ENCODE measurements around the gene TOMM6.
A peak's percentile ranks its signal among the peaks of the same experiment; 100 is the strongest.

The TOMM6 gene

GRCh38 chr6:41787219-41787917 lies at the start of gene TOMM6:
TSS of gene TOMM6 (plus strand) at chr6:41787694. CDS start at chr6:41787698, 4 bp downstream.
- DNase-seq (ENCODE audit: low spot score) = peak; percentile 95

GRCh38 chr6:41739041-41739440 lies 48.5 kb upstream of the TOMM6 start:
- no peak for DNase-seq (ENCODE audit: low spot score)

DNA sequence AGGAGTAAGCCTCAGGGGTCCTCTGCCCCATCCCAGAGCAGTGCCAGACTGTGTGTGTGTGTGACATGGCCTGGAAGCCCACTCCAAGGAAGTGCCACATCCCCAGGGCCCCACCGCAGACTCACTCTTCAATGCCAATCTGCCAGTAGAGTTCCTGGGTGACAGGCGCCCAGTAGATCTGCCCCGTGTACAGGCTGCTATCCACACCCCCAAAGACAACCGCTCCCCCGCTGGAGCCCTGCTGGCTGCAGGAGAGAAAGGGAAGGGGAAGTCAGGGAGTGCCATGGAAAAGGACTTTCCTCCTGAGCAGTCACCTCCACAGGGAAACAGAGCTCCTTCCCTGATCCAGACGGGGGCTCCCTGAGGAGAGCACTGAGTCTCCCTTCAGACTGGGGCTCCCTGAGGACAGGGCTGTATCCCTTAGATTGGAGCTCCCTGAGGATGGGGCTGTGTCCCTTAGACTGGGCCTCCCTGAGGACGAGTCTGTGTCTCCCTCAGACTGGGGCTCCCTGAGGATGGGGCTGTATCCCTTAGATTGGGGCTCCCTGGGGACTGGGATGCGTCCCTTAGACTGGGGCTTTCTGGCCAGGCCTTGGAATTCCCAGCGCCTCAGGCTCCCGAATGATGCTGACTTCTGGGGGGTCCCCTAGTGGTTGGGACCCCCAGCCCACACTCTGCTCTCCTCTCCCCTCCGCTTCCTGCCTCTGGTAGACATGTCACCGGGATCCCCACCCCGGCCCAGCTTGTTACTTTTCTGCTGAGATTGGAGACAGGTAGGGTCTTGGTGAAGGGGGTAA lies 46.9 kb upstream of the TOMM6 start:
- no peak for DNase-seq (ENCODE audit: low spot score)

- DNase-seq (ENCODE audit: low spot score) = no peak
Observed at GRCh38 chr6:41741625-41742490, 45.6 kb upstream of the TOMM6 start.

DNA sequence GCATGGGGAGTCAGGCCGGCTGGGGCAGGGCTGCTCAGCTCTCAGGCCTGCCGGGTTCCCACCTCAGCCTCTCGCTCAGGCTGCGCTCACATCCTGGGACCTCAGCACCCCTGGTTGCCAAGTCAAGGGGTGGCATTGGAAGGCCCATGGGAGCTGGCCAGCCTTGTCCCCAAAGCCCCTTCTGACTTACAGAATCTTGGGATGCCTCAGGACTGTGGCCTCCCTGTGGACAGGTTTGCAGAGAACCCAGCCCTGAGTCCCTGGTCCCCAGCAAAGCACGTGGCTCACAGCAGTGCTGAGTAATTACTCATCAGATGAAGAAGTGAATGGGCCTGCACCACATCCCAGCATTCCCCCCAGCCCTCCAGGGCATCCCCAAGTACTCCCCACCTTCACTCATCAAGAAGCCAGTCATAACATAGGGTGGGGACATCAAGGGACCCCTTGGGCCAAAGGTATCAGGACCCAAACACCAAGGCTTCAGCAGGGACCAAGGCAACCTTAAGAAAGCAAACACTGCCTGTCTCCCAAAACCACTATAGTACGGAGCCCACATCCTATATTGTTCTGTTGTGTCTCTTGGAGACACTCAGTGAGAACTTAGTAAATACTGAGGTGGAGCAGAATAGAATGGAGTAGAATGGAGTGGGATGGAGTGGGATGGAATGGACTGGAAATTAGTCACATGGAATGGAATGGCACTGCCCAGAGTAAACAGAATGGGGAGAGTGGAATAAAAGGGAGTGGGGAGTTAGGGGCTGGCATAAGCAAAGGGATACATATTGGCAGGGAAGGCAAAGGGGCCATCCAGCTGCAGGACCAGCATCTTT lies 43.9 kb upstream of the TOMM6 start:
- no peak for DNase-seq (ENCODE audit: low spot score)

GRCh38 chr6:41744236-41744787 lies 43.2 kb upstream of the TOMM6 start:
- no peak for DNase-seq (ENCODE audit: low spot score)

- no peak for DNase-seq (ENCODE audit: low spot score)
Observed at GRCh38 chr6:41746107-41746506, 41.4 kb upstream of the TOMM6 start.

- DNase-seq (ENCODE audit: low spot score) = no peak
Observed at GRCh38 chr6:41747256-41748101, 40.0 kb upstream of the TOMM6 start, which contains the start of gene PGC. TSS of gene PGC (minus strand) at chr6:41747397. CDS start at chr6:41747334, 63 bp downstream.

DNA sequence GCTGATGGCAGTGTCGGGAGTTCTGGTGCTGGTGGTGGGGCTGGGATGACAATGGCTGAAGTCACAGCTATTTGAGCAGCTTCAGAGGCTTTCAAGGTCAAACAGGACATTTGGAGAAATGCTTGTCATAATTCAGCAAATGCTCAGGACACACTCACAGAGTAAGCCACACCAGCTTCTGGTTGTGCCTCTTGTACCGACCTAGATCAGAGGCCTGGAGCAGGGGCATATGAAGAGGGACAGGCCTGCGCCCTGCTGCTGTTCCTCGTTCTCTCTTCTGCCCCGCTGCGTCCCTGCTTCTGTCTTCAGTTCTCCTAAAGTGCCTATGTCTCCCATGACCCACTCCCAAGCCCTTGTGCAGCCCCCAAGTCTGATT lies 39.4 kb upstream of the TOMM6 start:
- no peak for DNase-seq (ENCODE audit: low spot score)

- DNase-seq (ENCODE audit: low spot score) = no peak
Observed at GRCh38 chr6:41748542-41748941, 39.0 kb upstream of the TOMM6 start.

DNA sequence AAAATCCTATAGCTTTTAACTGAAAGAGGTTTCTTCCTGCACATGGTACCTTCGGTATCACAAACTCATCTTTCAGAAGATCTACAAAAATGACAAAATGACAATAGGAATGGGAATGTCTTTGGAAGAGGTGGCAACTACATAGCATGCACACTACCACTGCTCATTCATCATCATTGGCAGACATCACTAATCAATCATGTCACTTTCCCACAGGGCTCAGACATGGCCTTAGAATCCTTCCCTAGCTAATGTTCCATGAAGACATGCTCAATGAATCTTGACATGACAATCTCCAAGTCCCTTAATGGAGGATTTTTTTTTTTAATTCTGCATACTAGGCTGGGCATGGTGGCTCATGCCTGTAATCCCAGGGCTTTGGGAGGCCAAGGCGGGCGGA lies 37.1 kb upstream of the TOMM6 start:
- DNase-seq (ENCODE audit: low spot score) = no peak

- DNase-seq (ENCODE audit: low spot score) = no peak
Observed at GRCh38 chr6:41755895-41756294, 31.6 kb upstream of the TOMM6 start.

DNA sequence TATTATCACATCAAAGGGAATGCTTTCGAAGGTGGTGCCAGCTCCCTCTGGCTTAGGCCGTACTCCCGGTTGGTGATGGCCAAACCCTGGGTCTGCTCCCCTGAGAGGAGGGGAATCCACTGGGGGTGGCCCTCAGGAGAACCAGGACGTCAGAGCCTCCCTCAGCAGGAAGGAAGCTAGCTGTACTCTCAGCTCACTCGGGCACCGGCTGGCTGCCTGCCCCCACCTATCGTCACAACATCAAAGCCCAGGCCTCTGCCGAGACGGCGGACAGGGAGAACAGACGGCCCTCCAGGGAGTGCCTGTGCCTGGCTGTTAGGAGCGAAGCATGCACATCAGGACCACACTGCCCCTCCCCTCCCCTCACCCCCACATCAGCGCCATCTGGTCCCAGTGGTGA lies 31.1 kb upstream of the TOMM6 start:
- no peak for DNase-seq (ENCODE audit: low spot score)

DNA sequence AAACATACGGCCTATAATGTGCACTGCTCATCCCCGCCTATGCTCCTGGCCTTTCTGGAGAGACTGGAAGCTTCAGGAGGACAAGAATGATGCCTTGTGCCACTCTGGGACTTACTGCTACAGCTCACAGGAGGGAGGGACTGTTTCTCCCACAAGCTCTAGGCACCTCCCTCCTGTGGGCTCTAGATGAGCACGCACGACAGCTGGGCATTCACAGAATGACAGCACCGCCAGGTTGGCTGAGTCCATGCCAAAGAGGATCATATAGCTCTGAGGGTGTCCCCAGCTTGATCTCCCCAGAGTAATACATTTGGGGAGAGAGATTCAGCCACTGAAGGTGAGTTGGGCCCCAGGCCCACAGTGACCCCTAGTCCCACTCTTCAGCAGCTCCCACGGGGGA lies 30.2 kb upstream of the TOMM6 start:
- no peak for DNase-seq (ENCODE audit: low spot score)

DNA sequence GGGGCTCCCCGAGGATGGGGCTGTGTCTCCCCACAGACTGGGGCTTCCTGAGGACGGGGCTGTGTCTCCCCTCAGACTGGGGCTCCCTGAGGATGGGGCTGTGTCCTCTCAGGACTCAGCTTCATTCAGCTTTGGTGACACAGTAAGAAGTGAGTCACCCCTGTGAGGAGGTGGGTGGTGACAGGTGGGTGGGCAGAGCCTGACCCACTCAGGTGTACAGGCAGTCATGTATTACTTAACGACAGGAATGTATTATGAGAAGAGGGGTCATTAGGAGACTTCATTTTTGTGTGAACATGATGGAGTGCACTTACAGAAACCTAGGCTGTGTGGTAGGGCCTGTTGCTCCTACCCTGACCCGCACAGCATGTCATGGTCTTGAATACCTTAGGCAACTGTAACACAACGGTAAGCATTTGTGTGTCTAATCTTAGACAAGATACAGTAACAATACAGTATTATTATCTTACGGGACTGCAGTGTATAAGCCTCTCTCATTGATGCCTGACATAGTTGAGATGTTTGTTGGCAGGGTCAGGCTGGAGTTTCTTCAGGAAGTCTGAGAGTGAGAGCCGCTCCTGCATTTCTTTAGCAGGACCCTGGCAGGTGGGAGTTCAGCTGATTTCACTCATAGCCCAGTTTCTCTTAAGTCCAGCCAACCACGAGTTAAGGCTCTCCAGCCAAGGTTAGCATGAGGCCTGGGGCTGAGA lies 29.4 kb upstream of the TOMM6 start:
- no peak for DNase-seq (ENCODE audit: low spot score)

DNA sequence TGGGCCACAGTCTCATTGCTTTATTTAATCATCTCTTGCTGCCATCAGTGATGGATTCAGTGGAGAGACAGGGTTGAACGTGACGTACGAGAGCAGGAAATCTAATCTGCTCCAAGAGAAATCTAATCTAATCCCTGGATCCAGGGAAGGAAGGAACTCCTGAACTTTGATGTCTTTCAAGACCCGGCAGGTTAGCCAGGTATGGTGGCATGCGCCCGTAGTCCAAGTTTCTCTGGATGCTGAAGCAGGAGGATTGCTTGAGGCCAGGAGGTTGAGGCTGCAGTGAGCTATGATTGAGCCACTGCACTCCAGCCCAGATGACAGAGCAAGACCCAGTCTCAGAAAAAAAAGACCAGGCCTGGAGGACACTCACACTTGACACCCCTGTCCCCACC lies 28.9 kb upstream of the TOMM6 start:
- no peak for DNase-seq (ENCODE audit: low spot score)

GRCh38 chr6:41759106-41759904 lies 28.2 kb upstream of the TOMM6 start:
- no peak for DNase-seq (ENCODE audit: low spot score)

GRCh38 chr6:41759905-41760579 lies 27.5 kb upstream of the TOMM6 start:
- no peak for DNase-seq (ENCODE audit: low spot score)
